Activated CD4-positive, alpha-beta T cell treated with anti-CD3 and anti-CD28 coated beads, Interleukin-2, amount 10 ng/mL, durations not matched to agents 24 days and 14 days (primary cell): ENCODE data around the gene CDC42BPA. TPM values are rescaled to one million over a fixed set of nuclear protein-coding genes. Genes with fewer than 3 reads are reported as not detected.
A peak's percentile ranks its signal among the peaks of the same experiment; 100 is the strongest.

Experiments used
- DNase-seq: peaks from one replicate; pipeline ENCODE4 v3.0.0; 2022
- H3K27ac Mint-ChIP-seq: one replicate; pipeline ENCODE4 v1.8.0; 2022; ENCODE audit warnings: mild to moderate bottlenecking, mixed read lengths
- H3K27me3 Mint-ChIP-seq: one replicate; pipeline ENCODE4 v1.8.0; 2022; ENCODE audit warnings: mixed read lengths
- H3K36me3 Mint-ChIP-seq: one replicate; pipeline ENCODE4 v1.8.0; 2022; ENCODE audit warnings: low read depth, mild to moderate bottlenecking, mixed read lengths
- H3K4me1 Mint-ChIP-seq: one replicate; pipeline ENCODE4 v1.8.0; 2021; ENCODE audit warnings: mixed read lengths
- H3K4me3 Mint-ChIP-seq: one replicate; pipeline ENCODE4 v1.8.0; 2022; ENCODE audit warnings: mild to moderate bottlenecking, moderate library complexity, mixed read lengths
- H3K9me3 Mint-ChIP-seq: one replicate; pipeline ENCODE4 v1.8.0; 2021; ENCODE audit warnings: mixed read lengths
- intact Hi-C: fragments of 100-400 bp; cut with micrococcal nuclease; formaldehyde crosslinking; loops from one replicate; pipeline ENCODE4 v1.15.1; 2023
- total RNA-seq: library from RNA; stranded (reverse); gene quantifications from 2 replicates; pipeline ENCODE4 v1.2.3, GENCODE V29; 2022

Gene CDC42BPA
- total RNA-seq, 1 donor from 2014 or later, result 1.2 TPM

GRCh38 chr1:226980565-226981385 lies 337.5 kb downstream of the CDC42BPA start:
- intact Hi-C loops, result no loop called here
- H3K4me3 Mint-ChIP-seq, result no peak overlapping the region
- no peak overlapping the region for H3K27ac Mint-ChIP-seq
- no peaks in the 10 kb centered on the region for H3K27me3 Mint-ChIP-seq
- no peaks in the 10 kb centered on the region for H3K4me1 Mint-ChIP-seq
- peaks cover 2% of the 10 kb centered on the region for H3K36me3 Mint-ChIP-seq
- DNase-seq, result peak; percentile 52
- H3K9me3 Mint-ChIP-seq, result no peaks in the 10 kb centered on the region

GRCh38 chr1:226980122-226980560 lies 338.2 kb downstream of the CDC42BPA start:
- intact Hi-C loops, result no loop called here
- Mint-ChIP-seq H3K27ac (no peak overlapping the region), H3K9me3 (no peaks in the 10 kb centered on the region), H3K36me3 (peaks cover 2% of the 10 kb centered on the region), H3K4me1 (no peaks in the 10 kb centered on the region), H3K27me3 (no peaks in the 10 kb centered on the region), H3K4me3 (no peak overlapping the region)
- DNase-seq, result no peak

DNA sequence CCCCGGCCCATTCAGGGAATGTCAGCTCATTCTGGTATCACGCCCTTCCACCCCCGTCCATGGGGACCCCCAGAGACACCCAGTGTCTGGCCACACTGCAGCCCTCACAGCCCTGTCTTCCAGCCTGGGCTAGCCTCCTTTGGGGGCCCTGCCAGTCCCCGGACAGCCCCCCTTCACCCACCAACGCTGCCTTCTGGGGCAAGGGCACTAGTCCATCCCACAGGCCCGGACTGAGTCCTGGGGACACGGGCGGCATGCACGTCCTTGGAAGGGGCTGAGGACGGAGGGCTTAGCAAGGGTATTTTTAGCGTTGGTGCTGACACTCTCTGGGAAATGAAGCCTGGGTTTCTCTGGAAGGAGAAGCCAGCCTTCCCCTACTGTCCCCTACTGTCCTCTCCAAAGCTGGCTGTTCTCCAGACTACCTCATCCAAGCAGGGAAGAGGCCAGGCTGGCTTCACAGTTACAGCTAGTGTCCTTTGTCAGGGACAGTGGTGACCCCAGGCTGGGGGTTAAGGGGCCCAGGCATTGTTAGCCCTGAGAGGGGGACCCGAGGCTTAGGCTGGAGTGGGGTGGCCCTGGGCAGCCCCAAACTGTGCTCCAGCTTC lies 338.7 kb downstream of the CDC42BPA start:
- Mint-ChIP-seq H3K36me3 (peaks cover 2% of the 10 kb centered on the region), H3K4me3 (no peak overlapping the region), H3K4me1 (no peaks in the 10 kb centered on the region), H3K9me3 (no peaks in the 10 kb centered on the region), H3K27me3 (no peaks in the 10 kb centered on the region), H3K27ac (peak overlapping the region; percentile 37)
- intact Hi-C loops, result no loop called here
- peak; percentile 53 for DNase-seq

- no peaks in the 10 kb centered on the region for H3K27me3 Mint-ChIP-seq
- intact Hi-C loops, result no loop called here
- H3K4me1 Mint-ChIP-seq, result no peaks in the 10 kb centered on the region
- DNase-seq, result no peak
- no peak overlapping the region for H3K4me3 Mint-ChIP-seq
- no peak overlapping the region for H3K27ac Mint-ChIP-seq
- peaks cover 2% of the 10 kb centered on the region for H3K36me3 Mint-ChIP-seq
- H3K9me3 Mint-ChIP-seq, result no peaks in the 10 kb centered on the region
Measured at GRCh38 chr1:226979115-226979516, 339.2 kb downstream of the CDC42BPA start.

GRCh38 chr1:226978432-226979114 lies 339.7 kb downstream of the CDC42BPA start:
- H3K27me3 Mint-ChIP-seq, result no peaks in the 10 kb centered on the region
- H3K36me3 Mint-ChIP-seq, result peaks cover 2% of the 10 kb centered on the region
- H3K27ac Mint-ChIP-seq, result no peak overlapping the region
- no peak for DNase-seq
- H3K4me3 Mint-ChIP-seq, result no peak overlapping the region
- intact Hi-C loops, result no loop called here
- H3K4me1 Mint-ChIP-seq, result no peaks in the 10 kb centered on the region
- no peaks in the 10 kb centered on the region for H3K9me3 Mint-ChIP-seq

DNA sequence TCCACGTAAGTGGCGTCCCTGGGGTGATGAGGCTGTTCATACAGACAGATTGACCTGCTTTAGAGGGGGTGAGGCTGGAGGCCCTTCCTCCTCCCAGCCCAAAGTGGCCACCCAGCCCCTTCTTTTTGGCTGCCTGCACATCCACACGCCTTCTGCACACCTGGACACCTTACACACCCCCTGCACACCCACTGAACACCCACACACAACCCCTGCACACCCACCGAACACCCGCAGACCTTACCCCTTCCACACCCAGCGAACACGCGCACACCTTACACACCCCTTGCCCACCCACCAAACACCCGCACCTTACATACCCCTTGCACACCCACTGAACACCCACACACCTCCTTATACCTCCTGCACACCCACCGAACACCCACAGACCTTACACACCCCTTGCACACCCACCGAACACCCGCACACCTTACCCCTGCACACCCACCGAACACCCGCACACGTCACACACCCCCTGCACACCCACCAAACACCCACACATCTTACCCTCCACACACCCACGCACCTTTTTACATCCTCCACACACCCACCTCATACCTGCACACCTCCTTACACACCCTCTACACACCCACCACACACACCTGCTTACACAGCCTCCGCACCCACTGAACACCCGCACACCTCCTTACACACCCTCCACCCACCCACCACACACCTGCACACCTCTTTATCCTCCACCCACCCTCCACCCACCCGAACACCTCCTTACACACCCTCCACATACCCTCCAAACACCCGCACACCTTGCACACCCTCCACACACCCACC lies 340.5 kb downstream of the CDC42BPA start:
- Mint-ChIP-seq H3K4me1 (no peaks in the 10 kb centered on the region), H3K4me3 (no peak overlapping the region), H3K27ac (no peak overlapping the region), H3K9me3 (no peaks in the 10 kb centered on the region), H3K27me3 (no peaks in the 10 kb centered on the region), H3K36me3 (peaks cover 2% of the 10 kb centered on the region)
- intact Hi-C loops, result no loop called here
- peak; percentile 45 for DNase-seq

DNA sequence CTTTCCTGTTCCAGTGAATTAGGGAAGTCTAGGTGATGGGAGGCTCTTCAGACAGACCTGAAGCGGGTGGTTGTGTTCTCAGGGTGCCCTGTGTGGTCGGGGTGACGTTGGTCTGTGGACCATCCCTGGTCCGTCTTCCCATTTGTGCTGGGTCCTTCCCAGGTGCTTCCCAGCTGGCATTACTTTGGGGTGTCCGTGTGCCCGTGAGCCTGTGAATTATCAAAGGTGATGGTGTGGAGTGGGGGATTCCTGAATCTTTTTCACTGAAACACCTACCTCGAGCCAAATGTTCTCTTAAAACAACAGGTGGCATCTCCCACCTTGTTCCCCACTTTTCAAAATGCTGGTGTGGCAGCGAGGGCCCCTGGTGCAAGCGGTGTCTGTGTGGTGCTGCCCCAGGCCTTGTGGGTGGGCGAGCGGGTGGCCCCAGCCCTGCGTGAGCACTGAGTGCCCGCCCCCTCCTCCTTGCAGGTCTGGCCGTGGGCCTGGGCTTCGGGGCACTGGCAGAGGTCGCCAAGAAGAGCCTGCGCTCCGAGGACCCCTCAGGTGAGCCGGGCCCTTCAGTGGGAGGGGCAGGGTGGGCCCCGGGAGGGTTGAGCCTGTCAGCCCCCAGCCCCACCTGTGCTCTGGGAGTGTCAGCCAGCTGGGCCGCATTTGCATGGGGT lies 341.2 kb downstream of the CDC42BPA start:
- no peaks in the 10 kb centered on the region for H3K4me1 Mint-ChIP-seq
- peaks cover 3% of the 10 kb centered on the region for H3K36me3 Mint-ChIP-seq
- peaks cover under 1% of the 10 kb centered on the region for H3K9me3 Mint-ChIP-seq
- DNase-seq, result peak; percentile 44
- H3K4me3 Mint-ChIP-seq, result no peak overlapping the region
- no peak overlapping the region for H3K27ac Mint-ChIP-seq
- intact Hi-C loops, result no loop called here
- H3K27me3 Mint-ChIP-seq, result no peaks in the 10 kb centered on the region

DNA sequence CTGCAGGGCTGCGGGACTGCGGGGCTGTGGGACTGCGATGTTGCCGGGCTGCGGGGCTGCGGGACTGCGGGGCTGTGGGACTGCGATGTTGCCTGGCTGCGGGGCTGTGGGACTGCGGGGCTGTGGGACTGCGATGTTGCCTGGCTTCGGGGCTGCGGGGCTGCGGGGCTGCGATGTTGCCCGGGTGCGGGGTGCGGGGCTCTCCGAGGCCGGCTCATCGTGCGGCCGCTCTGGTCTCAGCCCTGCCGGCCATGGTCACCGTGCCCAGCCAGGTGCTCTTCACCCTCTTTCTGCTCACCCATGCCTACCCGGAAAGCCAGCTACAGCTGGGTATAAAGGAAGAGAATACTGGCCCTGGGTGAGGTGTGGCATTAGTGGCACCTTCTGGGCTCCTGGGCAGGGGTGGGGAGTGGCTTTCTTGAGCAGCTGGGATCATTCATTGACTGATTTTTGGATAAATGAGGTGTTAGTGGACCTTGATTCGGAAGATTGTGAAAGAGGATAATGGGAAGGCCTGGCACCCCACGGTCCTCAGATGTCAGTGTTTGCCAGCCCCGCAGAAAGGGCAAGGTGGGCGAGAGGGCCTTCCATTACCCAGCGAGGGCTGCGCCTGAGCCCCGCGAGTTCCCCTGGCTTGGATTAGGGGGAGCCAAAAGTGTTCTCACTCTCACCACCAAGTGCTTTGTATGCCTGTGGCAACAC lies 341.9 kb downstream of the CDC42BPA start:
- intact Hi-C loops, result no loop called here
- Mint-ChIP-seq H3K27ac (no peak overlapping the region), H3K4me3 (no peak overlapping the region), H3K36me3 (peaks cover 10% of the 10 kb centered on the region), H3K4me1 (no peaks in the 10 kb centered on the region), H3K27me3 (no peaks in the 10 kb centered on the region), H3K9me3 (peaks cover 7% of the 10 kb centered on the region)
- no peak for DNase-seq

- Mint-ChIP-seq H3K27ac (no peak overlapping the region), H3K27me3 (no peaks in the 10 kb centered on the region), H3K4me1 (no peaks in the 10 kb centered on the region), H3K36me3 (peaks cover 10% of the 10 kb centered on the region), H3K4me3 (no peak overlapping the region), H3K9me3 (peaks cover 7% of the 10 kb centered on the region)
- no peak for DNase-seq
- intact Hi-C loops, result no loop called here
Measured at GRCh38 chr1:226975259-226976250, 342.7 kb downstream of the CDC42BPA start.

- no peak overlapping the region for H3K4me3 Mint-ChIP-seq
- no peaks in the 10 kb centered on the region for H3K4me1 Mint-ChIP-seq
- H3K36me3 Mint-ChIP-seq, result peaks cover 11% of the 10 kb centered on the region
- DNase-seq, result no peak
- intact Hi-C loops, result no loop called here
- peaks cover 7% of the 10 kb centered on the region for H3K9me3 Mint-ChIP-seq
- H3K27ac Mint-ChIP-seq, result no peak overlapping the region
- no peaks in the 10 kb centered on the region for H3K27me3 Mint-ChIP-seq
Measured at GRCh38 chr1:226974544-226975258, 343.6 kb downstream of the CDC42BPA start.

GRCh38 chr1:226973898-226974543 lies 344.3 kb downstream of the CDC42BPA start:
- Mint-ChIP-seq H3K4me1 (no peaks in the 10 kb centered on the region), H3K36me3 (peaks cover 14% of the 10 kb centered on the region), H3K4me3 (no peak overlapping the region), H3K27me3 (no peaks in the 10 kb centered on the region), H3K27ac (no peak overlapping the region), H3K9me3 (peaks cover 7% of the 10 kb centered on the region)
- no peak for DNase-seq
- intact Hi-C loops, result no loop called here
